Neutrophil (primary cell): ENCODE data around the gene WWP2.

Experiments used
- H3K27ac ChIP-seq: fragments of 200-600 bp; sonication (generic); 2 replicates; pipeline ENCODE4 v1.5.1; 2016; ENCODE audit warnings: mild to moderate bottlenecking, moderate library complexity
- H3K27me3 ChIP-seq: fragments of 200-600 bp; sonication (generic); 2 replicates; pipeline ENCODE4 v1.6.0; 2016; ENCODE audit warnings: mild to moderate bottlenecking
- H3K36me3 ChIP-seq: fragments of 200-600 bp; sonication (generic); 2 replicates; pipeline ENCODE4 v1.5.1; 2017
- H3K4me1 ChIP-seq, 2 experiments: fragments of 200-600 bp in 1 of 2; sonication (generic) in 1 of 2; 1 replicate in 1 of 2; 2 replicates in 1 of 2; pipeline versions ENCODE4 v1.5.1 to v1.6.1; 2013 to 2016; ENCODE audit warnings: low read depth in 1 of 2, low read length in 1 of 2, mild to moderate bottlenecking in 1 of 2, moderate library complexity in 1 of 2; ENCODE audit not compliant: control insufficient read depth in 1 of 2, insufficient read depth in 1 of 2
- H3K4me3 ChIP-seq, 2 experiments: fragments of 200-600 bp in 1 of 2; sonication (generic) in 1 of 2; 1 replicate in 1 of 2; 2 replicates in 1 of 2; pipeline ENCODE4 v1.5.1; 2013 to 2016; ENCODE audit warnings: low read depth in 1 of 2, low read length in 1 of 2, mild to moderate bottlenecking in 1 of 2, moderate library complexity in 1 of 2
- H3K9me3 ChIP-seq: fragments of 200-600 bp; sonication (generic); 2 replicates; pipeline ENCODE4 v1.5.1; 2016
- TF ChIP-seq, protein P1 (sequence below): fragments of 200-600 bp; sonication (generic); IDR thresholded peaks from 2 replicates; pipeline ENCODE4 v1.5.1; 2016; ENCODE audit warnings: antibody characterized with exemption

The WWP2 gene

DNA sequence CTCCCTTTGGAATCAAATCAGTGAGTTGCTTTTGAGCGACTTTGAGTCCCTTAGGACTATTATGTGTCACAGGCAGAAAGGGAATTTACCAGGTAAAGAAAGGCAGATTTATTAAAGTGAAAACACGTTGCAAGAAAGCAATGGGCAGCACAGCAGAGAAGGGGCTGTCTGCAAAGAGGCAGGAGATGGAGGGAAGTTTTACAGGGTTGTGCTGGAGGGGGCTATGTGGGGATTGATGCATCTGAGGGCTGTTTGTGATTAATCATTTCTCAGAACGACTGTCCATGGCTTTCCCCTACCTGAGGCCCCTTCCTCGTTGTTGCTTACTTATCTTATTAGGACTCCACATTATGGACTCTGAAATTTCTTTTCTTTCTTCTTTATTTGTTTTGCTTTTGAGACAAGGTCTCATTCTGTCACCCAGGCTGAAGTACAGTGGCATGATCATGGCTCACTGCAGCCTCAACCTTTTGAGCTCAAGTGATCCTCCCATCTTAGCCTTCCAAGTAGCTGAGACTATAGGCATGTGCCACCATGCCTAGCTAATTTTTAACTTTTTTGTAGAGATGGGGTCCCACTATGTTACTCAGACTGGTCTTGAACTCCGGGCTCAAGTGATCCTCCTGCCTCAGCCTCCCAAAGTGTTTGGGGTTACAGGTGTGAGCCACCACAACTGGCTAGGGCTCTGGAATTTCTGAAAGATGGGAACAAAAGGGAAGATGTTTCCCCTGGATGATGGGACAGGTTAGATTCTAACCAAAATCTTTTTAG lies 5.5 kb downstream of the WWP2 start:
- H3K27ac ChIP-seq: no peak overlapping the region
- TF ChIP-seq, protein P1, sequence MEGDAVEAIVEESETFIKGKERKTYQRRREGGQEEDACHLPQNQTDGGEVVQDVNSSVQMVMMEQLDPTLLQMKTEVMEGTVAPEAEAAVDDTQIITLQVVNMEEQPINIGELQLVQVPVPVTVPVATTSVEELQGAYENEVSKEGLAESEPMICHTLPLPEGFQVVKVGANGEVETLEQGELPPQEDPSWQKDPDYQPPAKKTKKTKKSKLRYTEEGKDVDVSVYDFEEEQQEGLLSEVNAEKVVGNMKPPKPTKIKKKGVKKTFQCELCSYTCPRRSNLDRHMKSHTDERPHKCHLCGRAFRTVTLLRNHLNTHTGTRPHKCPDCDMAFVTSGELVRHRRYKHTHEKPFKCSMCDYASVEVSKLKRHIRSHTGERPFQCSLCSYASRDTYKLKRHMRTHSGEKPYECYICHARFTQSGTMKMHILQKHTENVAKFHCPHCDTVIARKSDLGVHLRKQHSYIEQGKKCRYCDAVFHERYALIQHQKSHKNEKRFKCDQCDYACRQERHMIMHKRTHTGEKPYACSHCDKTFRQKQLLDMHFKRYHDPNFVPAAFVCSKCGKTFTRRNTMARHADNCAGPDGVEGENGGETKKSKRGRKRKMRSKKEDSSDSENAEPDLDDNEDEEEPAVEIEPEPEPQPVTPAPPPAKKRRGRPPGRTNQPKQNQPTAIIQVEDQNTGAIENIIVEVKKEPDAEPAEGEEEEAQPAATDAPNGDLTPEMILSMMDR: no peak
- H3K4me3 ChIP-seq: no peak overlapping the region
- H3K36me3 ChIP-seq: peaks cover 9% of the 10 kb centered on the region
- H3K4me1 ChIP-seq: peaks cover 24 to 46% of the 10 kb centered on the region in 2 experiments
- H3K27me3 ChIP-seq: no peaks in the 10 kb centered on the region
- H3K9me3 ChIP-seq: no peaks in the 10 kb centered on the region

DNA sequence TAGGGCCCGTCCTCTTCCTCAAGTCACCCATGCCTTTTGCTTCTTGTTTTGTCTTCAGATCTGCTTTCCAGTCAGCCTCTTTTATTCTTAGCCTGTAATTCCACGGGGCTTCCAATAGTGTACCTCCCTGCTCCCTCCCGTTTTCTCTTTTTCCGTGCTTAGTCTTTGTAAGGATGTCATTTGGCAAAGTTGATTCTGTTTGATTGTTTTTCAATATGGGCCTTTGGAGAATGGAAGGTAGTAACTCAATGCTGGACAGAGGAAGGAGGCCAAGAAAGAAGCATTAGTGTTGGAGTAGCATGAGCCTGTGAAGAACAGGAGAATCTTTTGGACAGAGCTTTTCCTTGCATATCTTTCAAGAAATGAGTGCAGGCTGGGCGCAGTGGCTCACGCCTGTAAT lies 6.5 kb downstream of the WWP2 start:
- H3K9me3 ChIP-seq: no peaks in the 10 kb centered on the region
- TF ChIP-seq, protein P1: no peak
- H3K36me3 ChIP-seq: peaks cover 9% of the 10 kb centered on the region
- no peak overlapping the region for H3K4me3 ChIP-seq
- H3K27me3 ChIP-seq: no peaks in the 10 kb centered on the region
- peaks cover 18 to 39% of the 10 kb centered on the region in 2 experiments for H3K4me1 ChIP-seq
- H3K27ac ChIP-seq: peak overlapping the region; percentile 47

DNA sequence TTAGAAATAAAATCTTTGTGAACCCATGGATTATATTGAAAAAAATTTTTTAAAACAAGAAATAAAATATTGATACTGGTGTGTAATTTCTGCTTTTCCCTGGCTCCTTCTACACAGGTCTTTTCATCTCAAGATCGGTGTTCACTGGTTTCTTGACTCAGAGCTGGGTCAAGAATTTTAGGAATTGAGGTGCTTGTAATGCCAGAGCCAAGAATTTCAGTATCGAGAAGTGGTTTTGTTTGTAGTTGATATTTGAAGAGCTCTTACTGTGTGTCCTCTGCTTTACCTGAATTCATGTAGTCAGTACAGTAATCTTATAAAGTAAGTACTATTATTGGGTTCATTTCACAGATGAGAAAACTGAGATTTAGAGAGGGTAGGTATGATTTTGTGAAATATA lies 7.3 kb downstream of the WWP2 start:
- Histone ChIP-seq H3K9me3 (no peaks in the 10 kb centered on the region), H3K36me3 (peaks cover 9% of the 10 kb centered on the region), H3K4me1 (peaks cover 15 to 31% of the 10 kb centered on the region in 2 experiments), H3K27ac (no peak overlapping the region), H3K27me3 (no peaks in the 10 kb centered on the region), H3K4me3 (no peak overlapping the region)
- TF ChIP-seq, protein P1: no peak

DNA sequence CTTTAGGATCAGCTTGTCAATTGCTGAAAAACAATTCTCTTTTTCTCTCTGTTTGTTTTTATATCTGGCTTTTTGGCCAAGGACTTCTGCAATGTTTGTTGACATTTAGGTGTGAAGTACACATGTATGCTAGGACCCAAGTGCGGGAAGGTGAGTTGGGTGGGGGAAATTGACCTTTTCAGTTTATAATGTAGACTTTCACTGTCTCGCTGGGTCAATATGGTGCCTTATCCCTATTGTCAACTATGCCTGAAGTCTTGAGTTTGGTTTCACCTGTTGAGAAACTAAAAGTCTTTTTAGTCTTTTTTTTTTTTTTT lies 9.5 kb downstream of the WWP2 start:
- H3K9me3 ChIP-seq: no peaks in the 10 kb centered on the region

DNA sequence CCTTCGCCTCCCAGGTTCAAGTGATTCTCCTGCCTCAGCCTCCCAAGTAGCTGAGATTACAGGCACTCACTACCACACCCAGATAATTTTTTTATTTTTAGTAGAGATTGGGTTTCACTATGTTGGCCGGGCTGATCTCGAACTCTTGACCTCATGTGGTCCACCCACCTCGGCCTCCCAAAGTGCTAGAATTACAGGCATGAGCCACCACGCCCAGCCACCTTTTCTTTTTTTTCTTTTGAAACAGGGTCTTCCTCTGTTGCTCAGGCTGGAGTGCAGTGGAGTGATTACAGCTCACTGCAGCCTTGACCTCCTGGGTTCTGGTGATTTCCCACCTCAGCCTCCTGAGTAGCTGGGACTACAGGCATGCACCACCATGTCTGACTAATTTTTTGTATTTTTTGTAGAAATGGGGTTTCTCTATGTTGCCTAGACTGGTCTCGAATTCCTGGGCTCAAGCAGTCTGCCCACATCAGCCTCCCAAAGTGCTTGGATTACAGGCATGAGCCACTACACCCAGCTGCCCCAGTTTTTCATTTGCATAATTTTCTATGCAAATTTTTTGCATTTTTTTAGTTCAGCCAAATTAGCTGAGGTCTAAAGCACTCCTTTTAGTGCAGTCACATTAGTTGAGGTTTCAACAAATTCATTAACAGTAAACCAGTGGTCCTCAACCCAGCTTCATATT lies 11.3 kb downstream of the WWP2 start:
- Histone ChIP-seq H3K27ac (no peak overlapping the region), H3K4me1 (peaks cover 25 to 34% of the 10 kb centered on the region in 2 experiments), H3K9me3 (no peaks in the 10 kb centered on the region), H3K36me3 (peaks cover 6% of the 10 kb centered on the region), H3K27me3 (no peaks in the 10 kb centered on the region), H3K4me3 (no peak overlapping the region)
- TF ChIP-seq, protein P1: no peak

More for the DNA sequence above, 9.5 kb downstream of the WWP2 start:
- H3K27ac ChIP-seq: no peak overlapping the region
- TF ChIP-seq, protein P1: no peak
- no peaks in the 10 kb centered on the region for H3K36me3 ChIP-seq
- peaks cover 25 to 37% of the 10 kb centered on the region in 2 experiments for H3K4me1 ChIP-seq
- no peak overlapping the region for H3K4me3 ChIP-seq
- H3K27me3 ChIP-seq: no peaks in the 10 kb centered on the region
